T follicular helper cell (primary cell): ENCODE data around the gene RBM48.
"Not testable (repeated sequence)": the region's sequence is repeated elsewhere in the genome, so short reads cannot be mapped to it uniquely, and the experiment has no call there.

Experiments used
- DNase-seq: peaks from one replicate; pipeline ENCODE4 v3.0.0-alpha.2; 2020; ENCODE audit warnings: low read depth
- total RNA-seq, 2 experiments: gene quantifications; one replicate each; lab custom pipeline; 2026; lab: John Stamatoyannopoulos, UW

Gene RBM48
- 28.4 to 41.3 reads per million in 2 experiments for total RNA-seq

- peak; percentile 94 for DNase-seq
Observed at GRCh38 chr7:92528188-92528957, at the start of gene RBM48, which contains the start of gene PEX1. Gene RBM48, plus strand, starts transcription at chr7:92528795. Its CDS starts 19 bp downstream, at chr7:92528814. Gene PEX1, minus strand, starts transcription at chr7:92528520. Its CDS starts 85 bp downstream, at chr7:92528435.

DNA sequence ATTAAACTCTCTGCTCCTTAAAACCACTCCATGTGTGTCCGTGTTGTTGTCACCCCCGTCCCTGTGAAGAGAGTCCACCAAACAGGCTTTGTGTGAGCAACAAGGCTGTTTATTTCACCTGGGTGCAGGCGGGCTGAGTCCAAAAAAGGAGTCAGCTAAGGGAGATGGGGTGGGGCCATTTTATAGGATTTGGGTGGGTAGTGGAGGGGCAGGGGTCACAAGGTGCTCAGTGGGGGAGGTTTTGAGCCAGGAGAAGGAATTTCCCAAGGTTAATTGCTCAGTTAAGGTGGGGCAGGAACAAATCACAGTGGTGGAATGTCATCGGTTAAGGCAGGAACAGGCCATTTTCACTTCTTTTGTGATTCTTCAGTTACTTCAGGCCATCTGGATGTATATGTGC lies 49.4 kb upstream of the RBM48 start:
- not testable (repeated sequence) for DNase-seq

- not testable (repeated sequence) for DNase-seq
Observed at GRCh38 chr7:92483624-92484023, 45.0 kb upstream of the RBM48 start.

GRCh38 chr7:92484226-92484625 lies 44.4 kb upstream of the RBM48 start:
- not testable (repeated sequence) for DNase-seq

- DNase-seq = no peak
Observed at GRCh38 chr7:92485267-92485892, 43.2 kb upstream of the RBM48 start.

GRCh38 chr7:92485974-92486373 lies 42.6 kb upstream of the RBM48 start:
- DNase-seq = no peak

DNA sequence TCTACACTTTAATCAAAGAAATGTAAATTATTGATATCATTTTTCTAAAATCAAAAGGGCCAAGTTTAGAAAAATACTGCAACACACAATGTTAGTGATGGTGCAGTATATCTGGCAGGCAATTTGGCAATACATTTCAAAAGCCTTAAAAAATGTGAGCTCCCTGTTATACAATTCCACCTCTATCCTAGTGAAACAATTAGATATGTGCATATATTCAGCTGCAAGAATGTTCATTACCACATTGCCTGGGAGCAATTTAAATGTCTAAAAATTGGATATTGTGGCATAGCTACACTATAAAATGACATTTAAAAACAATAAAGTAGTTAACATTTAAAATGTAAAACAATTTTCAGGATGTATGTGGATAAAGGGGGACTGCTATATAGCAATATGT lies 40.8 kb upstream of the RBM48 start:
- no peak for DNase-seq

- DNase-seq = no peak
Observed at GRCh38 chr7:92489634-92490033, 39.0 kb upstream of the RBM48 start.

- DNase-seq = no peak
Observed at GRCh38 chr7:92496876-92497275, 31.7 kb upstream of the RBM48 start.

- DNase-seq = no peak
Observed at GRCh38 chr7:92498557-92498956, 30.0 kb upstream of the RBM48 start.

- DNase-seq = no peak
Observed at GRCh38 chr7:92503767-92504166, 24.8 kb upstream of the RBM48 start.

DNA sequence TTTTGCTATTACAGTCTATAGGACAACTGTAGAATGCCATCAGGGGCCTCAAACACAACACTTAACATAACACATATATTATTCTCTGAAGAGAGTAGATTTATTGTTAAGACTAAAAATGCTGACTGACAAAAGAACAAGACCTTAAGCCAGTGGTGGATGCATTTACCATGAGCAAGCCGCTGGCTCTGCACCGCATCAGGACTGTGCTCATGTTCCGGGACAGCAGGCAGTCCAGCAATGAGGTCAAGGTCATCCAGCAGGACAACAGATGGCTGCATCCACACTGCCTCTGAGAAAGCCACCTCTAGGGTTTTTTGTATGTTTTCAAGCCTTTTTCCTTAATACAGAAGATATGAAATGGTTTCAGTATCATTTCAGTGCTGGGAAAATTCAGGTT lies 24.0 kb upstream of the RBM48 start:
- no peak for DNase-seq

DNA sequence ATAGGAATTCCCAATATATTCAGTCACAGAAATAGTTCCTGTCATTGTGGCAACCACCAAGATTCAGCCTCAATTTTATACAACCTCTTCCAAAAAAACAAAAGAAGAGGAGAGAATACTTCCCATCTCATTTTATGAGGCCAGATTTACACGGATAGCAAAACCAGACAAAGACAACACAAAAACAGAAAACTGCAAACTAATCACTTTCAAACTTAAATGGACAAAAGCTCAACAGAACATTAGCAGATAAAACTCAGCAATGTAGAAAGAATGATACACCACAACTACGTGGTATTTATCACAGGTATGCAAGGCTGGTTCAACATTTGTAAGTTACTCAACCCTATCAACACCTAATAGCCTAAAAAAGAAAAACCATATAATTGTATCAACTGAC lies 22.2 kb upstream of the RBM48 start:
- no peak for DNase-seq

DNA sequence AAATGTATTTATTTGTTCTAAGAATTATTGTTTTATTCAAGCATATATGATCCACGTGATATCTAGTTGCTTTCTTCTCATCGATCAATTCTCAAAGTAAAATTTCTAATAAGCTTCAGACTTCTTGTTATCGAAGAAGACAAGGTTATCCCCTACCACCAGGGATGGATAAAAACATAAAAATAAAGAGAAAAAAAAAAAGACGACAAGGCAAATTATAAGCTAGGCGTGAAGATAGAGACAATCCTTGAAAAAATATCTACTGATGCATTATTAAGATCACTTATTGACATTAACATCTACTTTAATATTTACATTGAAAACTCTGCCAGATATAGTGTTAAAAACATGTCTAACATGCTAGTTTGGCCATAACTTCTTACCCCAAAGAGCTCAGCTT lies 19.6 kb upstream of the RBM48 start:
- DNase-seq = no peak

DNA sequence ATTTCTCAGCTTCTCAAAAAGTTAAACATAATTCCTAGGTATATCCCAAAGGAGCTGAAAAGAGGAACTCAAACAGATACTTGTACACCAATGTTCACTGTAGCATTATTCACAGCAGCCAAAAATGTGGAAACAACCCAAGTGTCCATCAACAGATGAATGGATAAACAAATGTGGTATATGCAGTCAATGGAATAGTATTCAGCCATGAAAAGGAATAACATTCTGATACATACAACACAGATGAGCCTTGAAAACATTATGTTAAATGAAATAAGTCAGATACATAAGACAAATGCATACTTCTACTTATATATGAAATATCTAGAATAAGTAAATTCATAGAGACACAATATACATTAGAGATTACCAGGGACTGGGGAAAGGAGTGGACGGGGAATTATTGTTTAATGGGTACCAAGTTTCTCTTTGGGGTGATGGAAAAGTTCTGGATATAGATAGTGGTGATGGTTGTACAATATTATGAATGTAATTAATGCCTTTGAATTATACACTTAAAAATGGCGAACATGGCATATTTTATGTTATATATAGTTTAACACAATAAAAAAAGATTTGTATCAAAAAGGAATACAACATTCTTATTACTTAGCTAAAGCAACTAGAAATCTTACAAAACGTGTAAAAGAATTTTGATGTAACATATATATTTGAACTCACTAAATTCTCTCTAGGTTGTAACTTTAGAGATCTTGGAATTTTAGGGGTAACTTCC lies 15.3 kb upstream of the RBM48 start:
- no peak for DNase-seq

DNA sequence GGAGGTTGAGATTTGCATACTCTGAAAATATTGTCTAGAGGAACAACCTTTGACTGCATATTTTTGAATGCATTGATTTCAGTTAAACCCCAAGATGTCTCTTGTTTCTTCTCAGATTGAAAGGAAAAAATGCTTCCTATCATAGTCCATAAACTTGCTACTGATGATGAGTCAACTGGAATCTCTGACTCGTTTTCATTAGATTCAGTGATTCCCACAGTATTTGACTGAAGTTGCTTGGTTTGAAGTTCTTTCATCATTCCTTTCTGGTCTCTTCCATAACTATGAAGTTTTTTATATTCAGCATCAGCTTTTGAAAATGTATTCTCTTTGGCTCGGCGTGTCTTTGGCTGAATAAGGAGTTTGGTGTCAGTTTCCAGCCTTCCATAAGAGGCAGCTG lies 11.0 kb upstream of the RBM48 start:
- no peak for DNase-seq

DNA sequence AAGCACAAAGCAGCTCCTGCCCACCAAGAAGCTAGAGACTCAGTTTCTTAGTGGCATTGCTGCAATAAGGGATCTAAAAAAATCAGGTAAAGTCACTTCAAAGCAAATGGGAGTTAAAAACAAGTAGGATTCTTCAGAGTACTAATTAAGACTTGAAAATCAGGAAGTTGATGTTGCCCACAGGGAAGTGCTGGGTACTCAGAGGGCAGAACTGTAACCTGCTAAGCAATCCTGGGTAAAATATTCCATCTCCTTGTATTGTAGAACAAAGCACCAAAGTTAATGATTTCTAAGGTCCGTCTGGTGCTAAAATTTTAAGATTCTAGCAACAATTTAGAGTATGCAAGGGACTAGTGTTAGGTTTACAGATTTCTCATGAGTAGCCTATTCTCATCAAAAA lies 8.6 kb upstream of the RBM48 start:
- DNase-seq = no peak

- no peak for DNase-seq
Observed at GRCh38 chr7:92523110-92523509, 5.5 kb upstream of the RBM48 start.

DNA sequence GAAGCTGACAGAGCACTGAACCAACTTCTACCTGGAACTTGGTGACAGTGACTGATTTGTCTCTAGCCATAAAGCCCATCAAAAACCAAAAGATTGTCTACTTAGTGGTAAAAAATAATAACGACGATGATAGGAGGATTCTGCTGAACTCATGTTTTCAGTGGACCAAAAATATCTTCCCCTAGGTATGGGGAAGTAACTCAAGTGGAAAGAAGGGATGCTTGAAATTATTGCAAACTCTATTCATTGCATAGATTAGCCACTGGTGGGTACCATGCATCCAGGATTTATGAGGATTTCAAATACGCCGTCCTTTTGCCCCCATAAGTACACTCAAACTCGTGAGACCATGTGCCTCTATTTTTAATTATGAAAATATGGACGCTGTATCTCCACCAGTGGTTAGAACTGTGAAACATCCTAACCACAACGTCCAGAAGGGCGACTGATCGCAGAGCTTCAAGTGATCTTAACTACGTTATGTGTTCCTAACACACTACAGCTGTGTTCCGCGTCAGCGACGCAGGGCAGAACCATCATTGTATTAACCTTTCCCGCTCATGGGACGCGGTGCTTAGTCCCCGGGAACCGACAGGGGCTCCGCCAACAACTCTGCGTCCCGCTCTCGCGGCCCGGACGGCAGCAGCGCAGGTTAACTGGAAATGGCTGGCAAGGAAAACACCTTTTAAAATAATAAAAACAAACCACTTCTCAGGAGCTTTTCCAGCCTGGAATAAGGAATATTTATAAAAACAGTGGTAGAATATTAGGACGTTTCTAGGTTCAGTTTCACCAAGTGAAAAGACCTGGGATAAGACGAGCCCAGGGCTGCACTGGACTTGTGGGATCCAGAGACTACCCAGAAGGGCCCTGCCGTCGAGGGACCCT lies 1.1 kb upstream of the RBM48 start:
- peak; percentile 37 for DNase-seq

GRCh38 chr7:92528958-92529264 lies 316 bp downstream of the RBM48 start:
- no peak for DNase-seq

- no peak for DNase-seq
Observed at GRCh38 chr7:92534572-92534971, 6.0 kb downstream of the RBM48 start.

- DNase-seq = not testable (repeated sequence)
Observed at GRCh38 chr7:92543542-92543941, 14.9 kb downstream of the RBM48 start.
